Measurements from ENCODE around the gene CDC42SE2. TPM values are rescaled to one million over a fixed set of nuclear protein-coding genes. Genes with fewer than 3 reads are reported as not detected.

Gene CDC42SE2
- polyA plus RNA-seq, 1 donor from 2014 or later: 48.2 TPM

- no peaks in the 10 kb centered on the region for H3K36me3 ChIP-seq (ENCODE audit: insufficient read depth, low read length)
- no peak overlapping the region for H2AFZ ChIP-seq (ENCODE audit: low read depth, low read length)
- no peaks in the 10 kb centered on the region for H3K79me2 ChIP-seq (replicated peaks; ENCODE audit: insufficient read depth, low read length)
- H3K9ac ChIP-seq (ENCODE audit: low read length): no peak overlapping the region
- no peak overlapping the region for H3K27ac ChIP-seq (ENCODE audit: low read length)
- H3K9me2 ChIP-seq (ENCODE audit: insufficient read depth, low read length): no peaks in the 10 kb centered on the region
- H4K20me1 ChIP-seq (ENCODE audit: insufficient read depth): no peaks in the 10 kb centered on the region
- H3K27me3 ChIP-seq (ENCODE audit: insufficient read depth, low read depth, low read length): no peaks in the 10 kb centered on the region
- TF ChIP-seq TAF1 (IDR thresholded peaks at IDR 0.05; ENCODE audit: low read depth): no peak
- no peak for TF ChIP-seq SMC3 (conservative IDR thresholded peaks at IDR 0.05; ENCODE audit: poor library complexity)
- no peak for TF ChIP-seq CTCF (IDR thresholded peaks at IDR 0.05; ENCODE audit: poor library complexity, severe bottlenecking)
- no peak for TF ChIP-seq EP300 (conservative IDR thresholded peaks at IDR 0.05; ENCODE audit: poor library complexity, severe bottlenecking)
- no peak for TF ChIP-seq RAD21 (conservative IDR thresholded peaks at IDR 0.05)
- TF ChIP-seq POLR2AphosphoS5 (IDR thresholded peaks at IDR 0.05): no peak
- TF ChIP-seq REST (IDR thresholded peaks at IDR 0.05; ENCODE audit: borderline replicate concordance): no peak
- no peak for TF ChIP-seq EZH2 (IDR thresholded peaks at IDR 0.05; ENCODE audit: borderline replicate concordance, insufficient read depth, low read length, poor library complexity, severe bottlenecking)
- TF ChIP-seq MXI1 (conservative IDR thresholded peaks at IDR 0.05; ENCODE audit: poor library complexity, severe bottlenecking): no peak
- no peaks in the 10 kb centered on the region for H3K9me3 ChIP-seq (ENCODE audit: low read length)
- no peaks in the 10 kb centered on the region for H3F3A ChIP-seq (ENCODE audit: insufficient read depth, low read length, poor library complexity, severe bottlenecking)
- H3K4me3 ChIP-seq (ENCODE audit: low read length): no peak overlapping the region
- H3K4me2 ChIP-seq (ENCODE audit: low read length): no peak overlapping the region
Measured at GRCh38 chr5:131381021-131381420, 117.2 kb downstream of the CDC42SE2 start.

- Histone ChIP-seq H4K20me1 (ENCODE audit: insufficient read depth) (no peaks in the 10 kb centered on the region), H3K27me3 (ENCODE audit: insufficient read depth, low read depth, low read length) (no peaks in the 10 kb centered on the region), H3F3A (ENCODE audit: insufficient read depth, low read length, poor library complexity, severe bottlenecking) (no peaks in the 10 kb centered on the region), H3K9ac (ENCODE audit: low read length) (no peak overlapping the region), H3K4me2 (ENCODE audit: low read length) (no peak overlapping the region), H3K9me2 (ENCODE audit: insufficient read depth, low read length) (no peaks in the 10 kb centered on the region), H3K27ac (ENCODE audit: low read length) (no peak overlapping the region), H3K36me3 (ENCODE audit: insufficient read depth, low read length) (no peaks in the 10 kb centered on the region), H3K79me2 (replicated peaks; ENCODE audit: insufficient read depth, low read length) (no peaks in the 10 kb centered on the region), H3K9me3 (ENCODE audit: low read length) (no peaks in the 10 kb centered on the region), H3K4me3 (ENCODE audit: low read length) (no peak overlapping the region), H2AFZ (ENCODE audit: low read depth, low read length) (no peak overlapping the region)
- TF ChIP-seq CTCF (IDR thresholded peaks at IDR 0.05; ENCODE audit: poor library complexity, severe bottlenecking): no peak
- TF ChIP-seq MXI1 (conservative IDR thresholded peaks at IDR 0.05; ENCODE audit: poor library complexity, severe bottlenecking): no peak
- TF ChIP-seq POLR2AphosphoS5 (IDR thresholded peaks at IDR 0.05): no peak
- no peak for TF ChIP-seq RAD21 (conservative IDR thresholded peaks at IDR 0.05)
- TF ChIP-seq EZH2 (IDR thresholded peaks at IDR 0.05; ENCODE audit: borderline replicate concordance, insufficient read depth, low read length, poor library complexity, severe bottlenecking): no peak
- TF ChIP-seq REST (IDR thresholded peaks at IDR 0.05; ENCODE audit: borderline replicate concordance): no peak
Measured at GRCh38 chr5:131381777-131382176, 117.9 kb downstream of the CDC42SE2 start.

Data from neural cell (in vitro differentiated cells).